Measurements from ENCODE around the gene ASS1.

GRCh38 chr9:130530938-130531337 lies 86.2 kb downstream of the ASS1 start:
- no peak for TF ChIP-seq CTCF (IDR thresholded peaks at IDR 0.05; ENCODE audit: low read length)
- TF ChIP-seq EZH2 (optimal IDR thresholded peaks at IDR 0.05; ENCODE audit: low read depth, low read length), result no peak

All from MM.1S (cell line).